Stimulated activated CD8-positive, alpha-beta memory T cell treated with anti-CD3 and anti-CD28 coated beads, Interleukin-12 subunit alpha, Interleukin-12 subunit beta, amount 100 ng/mL, for 24 hours (primary cell): ENCODE results near the gene NPHP4.

Experiments
- DNase-seq: peaks from one replicate; pipeline ENCODE4 v3.0.0-alpha.2; 2020; ENCODE audit errors: extremely low read depth

The NPHP4 gene

DNA sequence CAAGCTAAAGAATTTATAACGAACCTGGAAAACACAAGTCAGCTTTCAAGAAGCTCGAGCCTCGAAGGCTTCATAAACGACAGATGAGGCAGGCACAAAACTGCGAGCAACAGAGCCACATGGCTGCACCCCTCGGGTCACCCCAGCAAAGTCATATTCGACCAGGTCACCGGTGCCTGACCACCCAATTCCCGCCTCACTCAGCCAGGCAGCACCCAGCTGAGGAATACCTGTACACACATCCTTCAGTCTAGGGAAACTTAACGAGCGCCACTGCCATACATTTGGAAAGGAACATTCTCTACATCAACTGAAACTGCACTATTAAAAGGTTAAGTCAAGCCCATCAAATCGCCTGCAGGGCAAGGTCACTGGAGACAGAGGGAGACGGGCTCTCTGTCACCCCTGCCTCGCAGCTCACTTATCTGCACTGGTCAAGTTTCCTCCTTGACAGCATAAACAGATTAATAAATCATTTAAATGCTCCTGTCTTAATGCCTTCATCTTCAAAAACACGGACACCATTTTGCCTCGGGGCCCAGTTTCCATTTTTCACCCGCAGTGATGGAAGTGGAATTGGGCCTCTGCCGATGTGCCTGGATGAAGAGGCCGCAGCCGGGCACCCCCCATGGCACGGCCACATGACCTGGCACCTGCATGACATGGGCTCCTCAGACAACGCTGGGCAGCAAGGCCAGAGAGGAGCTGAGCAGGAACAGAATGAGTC lies 20.6 kb downstream of the NPHP4 start:
- DNase-seq: no peak

DNA sequence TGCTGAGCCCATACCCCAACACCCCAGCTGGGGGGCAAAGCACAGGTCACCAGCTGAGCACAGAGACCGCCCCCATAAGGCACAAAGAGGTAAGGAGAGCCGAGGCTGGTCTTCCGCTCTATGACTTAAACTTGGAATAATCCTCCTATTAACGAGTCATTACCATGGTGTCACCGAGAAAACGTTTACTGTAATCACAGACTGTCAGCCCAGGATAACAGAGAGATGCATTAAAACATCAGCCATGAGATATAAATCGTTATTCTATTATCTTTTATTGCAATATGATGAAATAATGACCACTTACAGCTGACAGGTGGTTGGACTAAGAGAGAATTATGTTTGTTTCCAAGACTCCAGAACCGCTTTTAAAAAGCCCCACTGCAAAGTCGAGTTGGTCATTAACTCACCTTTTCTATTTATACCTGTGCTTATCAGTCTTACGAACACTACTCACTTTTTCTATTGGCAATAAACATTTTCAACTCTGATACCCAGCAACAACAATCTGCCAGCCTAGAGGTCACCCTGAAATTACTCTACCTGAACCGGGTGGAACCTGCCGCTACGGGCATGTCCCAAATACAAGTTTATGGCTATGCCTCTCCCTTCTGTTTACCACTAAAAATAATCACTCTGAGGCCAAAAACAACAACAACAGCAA lies 21.5 kb downstream of the NPHP4 start:
- no peak for DNase-seq

DNA sequence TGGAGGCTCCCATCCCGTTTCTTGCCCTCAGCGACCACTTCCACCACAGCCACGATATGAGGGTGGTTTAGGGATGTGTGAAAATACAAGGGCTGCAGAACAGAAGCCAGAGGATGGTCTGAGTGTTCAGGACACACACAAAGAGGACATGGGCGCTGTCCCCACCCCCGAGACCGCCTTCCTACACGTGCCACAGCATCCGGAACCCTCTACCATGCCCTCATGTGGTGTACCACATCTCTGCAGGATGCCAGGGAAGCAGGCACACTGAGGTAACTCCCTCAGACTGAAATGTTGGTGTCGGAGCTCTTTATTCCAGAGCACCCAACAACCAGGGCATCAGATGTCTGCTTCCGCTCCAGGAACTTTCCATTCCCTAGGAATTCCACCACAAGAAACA lies 23.1 kb downstream of the NPHP4 start:
- DNase-seq: no peak

DNA sequence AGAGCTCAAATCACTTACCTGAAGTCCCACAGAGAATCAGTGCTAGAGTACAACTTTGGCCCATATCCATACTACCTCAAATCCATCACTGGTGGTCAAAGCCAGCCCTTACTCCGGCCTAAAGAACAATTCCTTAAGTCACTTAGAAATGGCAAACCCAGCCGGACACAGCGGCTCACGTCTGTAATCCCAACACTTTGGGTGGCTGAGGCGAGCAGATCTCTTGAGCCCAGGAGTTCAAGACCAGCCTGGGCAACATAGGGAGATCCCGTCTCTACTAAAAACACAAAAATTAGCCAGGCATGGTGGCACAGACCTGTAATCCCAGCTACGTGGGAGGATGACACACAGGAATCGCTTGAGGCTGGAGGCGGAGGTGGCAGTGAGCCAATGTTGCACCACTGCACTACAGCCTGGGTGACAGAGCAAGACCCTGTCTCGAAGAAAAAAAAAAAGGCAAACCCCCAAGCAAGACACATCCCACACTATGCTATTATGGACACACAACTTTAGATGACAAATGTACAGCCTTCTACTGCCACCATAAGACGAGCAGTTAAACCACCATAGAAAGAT lies 24.0 kb downstream of the NPHP4 start:
- no peak for DNase-seq

DNA sequence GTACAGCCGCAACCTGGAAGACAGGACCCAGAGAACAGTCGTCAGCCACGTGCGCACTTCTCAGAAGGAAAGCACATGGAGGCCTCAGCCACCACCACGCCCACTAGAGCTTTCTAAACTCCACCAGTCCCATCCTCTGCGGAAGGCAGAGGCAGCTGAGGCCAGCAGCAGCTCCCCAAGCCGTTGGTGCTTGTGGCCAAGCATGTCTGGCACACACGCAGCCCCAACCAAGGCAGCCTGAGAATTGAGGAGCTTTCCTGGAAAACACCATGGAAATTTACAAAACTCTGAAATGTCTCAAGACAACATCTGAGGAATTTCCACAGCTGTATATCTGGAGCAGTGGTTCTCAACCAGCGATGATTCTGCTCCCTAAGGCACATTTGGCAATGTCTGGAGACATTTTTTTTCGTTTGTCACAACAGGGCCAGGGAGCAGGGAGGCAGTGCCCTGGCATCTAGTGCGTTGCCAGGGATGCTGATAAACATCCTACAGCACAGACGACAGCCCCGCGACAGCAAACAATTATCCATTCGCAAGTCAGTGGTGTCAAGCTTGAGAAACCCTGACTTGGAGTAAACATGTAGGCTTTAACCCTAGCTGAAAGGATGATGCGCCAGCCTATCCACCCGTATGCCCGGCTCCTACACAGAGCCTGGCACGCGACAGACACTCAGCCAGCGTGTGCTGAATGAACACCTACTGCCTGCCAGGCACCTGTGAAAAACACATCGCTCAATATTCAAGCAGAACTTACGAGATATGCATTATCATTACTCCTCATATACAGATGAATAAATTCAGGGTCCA lies 24.7 kb downstream of the NPHP4 start:
- no peak for DNase-seq

DNA sequence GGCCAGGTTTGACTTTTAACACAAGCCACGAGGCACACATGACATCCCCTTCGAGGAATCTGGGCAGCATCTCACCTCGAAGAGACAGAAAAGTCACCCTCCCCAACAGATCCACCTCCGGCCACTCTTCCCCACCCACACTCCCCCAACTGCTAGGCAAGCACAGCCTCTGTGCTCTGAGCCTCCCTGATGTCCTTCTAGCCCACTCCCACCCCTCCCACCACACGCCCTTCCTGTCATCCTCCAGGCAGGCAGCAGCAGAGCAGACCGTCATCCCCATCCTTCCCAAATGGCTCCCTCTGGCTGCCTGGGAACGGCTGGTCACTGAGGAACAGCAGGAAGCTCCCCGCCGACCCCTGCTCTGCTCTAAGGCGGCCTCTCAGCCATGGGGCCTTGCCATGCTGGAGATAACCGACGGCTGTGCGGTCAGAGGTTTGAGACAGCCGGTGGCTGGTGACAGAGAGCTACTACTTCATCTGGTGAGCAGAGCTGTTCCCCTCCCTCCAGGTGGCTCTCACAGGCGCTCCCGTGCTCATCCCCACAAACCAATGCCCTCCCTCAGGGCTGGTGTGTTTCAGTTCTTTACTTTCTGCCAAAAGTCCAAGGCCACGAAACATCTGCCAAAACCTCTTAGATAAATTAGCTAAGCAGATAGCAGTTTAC lies 25.6 kb downstream of the NPHP4 start:
- no peak for DNase-seq

DNA sequence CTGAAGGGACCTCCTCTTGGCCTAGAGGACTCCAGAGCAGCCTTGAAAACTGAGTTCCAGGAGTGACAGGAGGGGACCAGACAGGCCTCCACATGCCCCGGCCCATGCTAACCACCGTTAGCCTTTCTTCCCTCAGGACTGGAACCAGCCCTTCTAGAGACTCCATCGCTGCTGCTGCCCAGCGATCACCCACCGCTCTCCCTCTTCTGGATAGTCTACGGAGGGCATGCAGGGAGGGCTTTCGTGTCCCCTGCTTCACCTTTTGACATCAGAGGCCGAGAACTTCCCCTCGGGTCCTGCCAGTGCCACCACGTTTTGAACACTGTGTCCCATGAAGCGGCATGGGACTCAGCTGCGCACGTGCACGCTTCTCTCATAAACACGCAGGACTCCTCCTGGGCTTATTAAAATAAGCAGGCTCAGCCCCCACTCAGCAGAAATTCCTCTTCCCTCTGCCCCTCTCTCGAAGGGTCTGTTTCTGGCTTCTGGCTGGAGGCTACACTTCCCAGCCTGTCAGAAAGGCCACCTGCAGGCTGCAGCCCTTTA lies 26.6 kb downstream of the NPHP4 start:
- DNase-seq: no peak

DNA sequence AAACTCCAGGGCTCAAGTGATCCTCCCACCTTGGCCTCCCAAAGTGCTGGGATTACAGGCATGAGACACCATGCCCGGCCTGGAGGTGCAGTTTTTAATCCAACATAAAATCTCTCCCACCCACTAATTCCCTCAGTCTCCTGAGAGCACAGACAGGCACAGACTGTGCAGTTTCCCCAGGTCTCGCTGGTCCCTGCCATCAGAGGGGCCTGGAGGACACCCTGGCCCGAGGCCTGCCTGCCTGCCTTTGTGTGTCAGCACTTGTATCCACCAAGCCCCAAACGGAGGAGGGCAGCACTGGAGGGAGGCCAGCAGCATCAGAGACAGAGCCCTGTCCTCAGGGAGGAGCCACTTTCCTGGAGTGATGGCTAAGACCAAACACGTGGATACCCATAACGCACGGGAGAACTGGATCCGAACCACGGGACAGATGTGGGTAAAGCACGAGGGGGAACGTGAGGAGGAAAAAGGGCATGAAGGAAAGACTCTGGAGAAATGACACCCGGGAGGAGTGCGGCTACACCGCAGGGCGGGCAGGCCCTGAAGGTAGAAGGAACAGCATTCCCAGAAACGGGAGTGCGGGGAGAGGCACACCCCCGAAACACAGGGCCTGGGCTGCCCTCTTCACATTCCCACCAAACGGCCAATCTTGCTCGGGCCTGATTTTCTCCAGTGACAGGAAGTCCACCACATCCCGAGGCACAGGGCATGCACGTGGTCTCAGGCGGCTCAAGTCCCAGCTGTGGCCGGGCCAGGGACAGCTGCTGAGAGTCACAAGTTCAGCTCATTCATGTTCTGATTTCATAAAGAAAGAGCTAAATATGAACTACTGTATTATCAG lies 29.7 kb downstream of the NPHP4 start:
- no peak for DNase-seq

DNA sequence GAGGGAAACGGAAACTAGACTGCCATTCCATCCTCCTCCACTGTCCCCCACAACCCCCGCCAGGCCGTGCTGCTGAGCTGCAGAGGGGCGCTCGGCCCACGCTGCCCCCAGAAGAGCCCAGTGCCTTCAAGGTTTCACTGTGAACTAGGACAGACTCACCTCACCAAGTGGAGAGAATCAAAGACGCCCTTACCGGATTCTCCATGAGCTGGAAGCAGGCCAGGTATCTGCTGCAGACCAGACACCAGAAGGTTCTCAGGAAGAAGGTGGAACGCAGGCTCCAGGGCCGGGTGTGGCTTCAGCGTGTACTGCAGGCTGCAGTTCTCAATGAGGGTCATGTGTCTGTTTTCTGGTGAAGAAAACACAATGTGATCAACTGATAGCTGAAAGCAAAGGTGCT lies 30.6 kb downstream of the NPHP4 start:
- no peak for DNase-seq

DNA sequence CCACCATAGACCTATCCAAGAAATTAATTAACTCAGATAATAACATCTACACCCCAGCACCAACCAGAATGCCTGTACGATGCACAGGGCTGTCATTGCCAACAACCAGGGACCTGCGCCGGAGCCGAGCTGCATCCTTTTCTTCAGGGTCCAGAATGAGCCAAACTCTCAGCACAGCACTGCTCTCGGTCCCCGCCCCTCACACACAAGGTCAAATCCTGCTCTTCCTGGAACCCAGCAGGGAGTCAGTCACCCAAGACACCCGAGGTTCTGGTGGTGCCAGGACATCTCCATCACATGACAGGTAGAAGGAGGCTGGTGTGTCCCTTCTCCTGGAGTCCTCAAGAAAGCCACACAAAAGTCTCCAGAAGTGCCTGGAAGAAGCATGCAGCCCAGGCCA lies 31.9 kb downstream of the NPHP4 start:
- no peak for DNase-seq

DNA sequence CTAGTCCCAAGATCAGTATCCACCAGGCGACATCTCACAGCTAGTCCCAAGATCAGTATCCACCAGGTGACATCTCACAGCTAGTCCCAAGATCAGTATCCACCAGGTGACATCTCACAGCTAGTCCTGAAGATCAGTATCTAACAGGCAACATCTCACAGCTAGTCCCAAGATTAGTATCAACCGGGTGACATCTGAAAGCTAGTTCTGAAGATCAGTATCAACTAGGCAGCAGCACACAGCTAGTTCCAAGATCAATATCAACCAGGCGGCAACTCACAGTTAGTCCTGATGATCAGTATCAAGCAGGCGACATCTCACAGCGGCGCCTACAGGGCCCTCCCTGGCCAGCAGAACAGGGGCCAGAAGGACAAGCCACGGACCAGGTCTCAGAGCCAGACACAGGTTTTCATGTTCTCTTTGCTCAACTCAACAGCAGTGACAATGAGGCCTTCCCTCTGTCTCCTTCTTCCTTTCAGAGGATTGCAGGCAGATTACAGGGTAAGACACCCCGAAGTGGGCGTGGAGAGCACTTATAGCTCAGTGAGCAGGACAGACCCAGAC lies 32.5 kb downstream of the NPHP4 start:
- DNase-seq: no peak

DNA sequence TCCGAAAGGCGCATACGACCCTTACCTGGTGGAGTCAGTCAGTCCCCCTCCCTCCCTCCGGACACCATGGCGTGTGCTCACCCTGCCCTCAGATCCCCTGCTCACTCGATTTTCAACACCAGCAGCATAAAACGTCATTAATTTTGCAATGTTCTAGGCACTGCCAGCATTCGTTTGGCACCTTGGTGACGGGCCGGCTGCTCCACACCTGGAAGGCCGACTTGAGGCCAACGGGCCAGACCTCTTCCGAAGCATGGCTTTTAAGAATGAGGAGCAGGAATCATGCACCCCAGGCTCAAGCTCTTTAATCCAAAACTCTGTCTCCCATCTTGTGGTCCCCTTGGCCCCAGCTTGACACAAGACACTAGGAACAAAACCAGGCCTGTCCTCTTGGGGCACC lies 33.1 kb downstream of the NPHP4 start:
- DNase-seq: no peak

DNA sequence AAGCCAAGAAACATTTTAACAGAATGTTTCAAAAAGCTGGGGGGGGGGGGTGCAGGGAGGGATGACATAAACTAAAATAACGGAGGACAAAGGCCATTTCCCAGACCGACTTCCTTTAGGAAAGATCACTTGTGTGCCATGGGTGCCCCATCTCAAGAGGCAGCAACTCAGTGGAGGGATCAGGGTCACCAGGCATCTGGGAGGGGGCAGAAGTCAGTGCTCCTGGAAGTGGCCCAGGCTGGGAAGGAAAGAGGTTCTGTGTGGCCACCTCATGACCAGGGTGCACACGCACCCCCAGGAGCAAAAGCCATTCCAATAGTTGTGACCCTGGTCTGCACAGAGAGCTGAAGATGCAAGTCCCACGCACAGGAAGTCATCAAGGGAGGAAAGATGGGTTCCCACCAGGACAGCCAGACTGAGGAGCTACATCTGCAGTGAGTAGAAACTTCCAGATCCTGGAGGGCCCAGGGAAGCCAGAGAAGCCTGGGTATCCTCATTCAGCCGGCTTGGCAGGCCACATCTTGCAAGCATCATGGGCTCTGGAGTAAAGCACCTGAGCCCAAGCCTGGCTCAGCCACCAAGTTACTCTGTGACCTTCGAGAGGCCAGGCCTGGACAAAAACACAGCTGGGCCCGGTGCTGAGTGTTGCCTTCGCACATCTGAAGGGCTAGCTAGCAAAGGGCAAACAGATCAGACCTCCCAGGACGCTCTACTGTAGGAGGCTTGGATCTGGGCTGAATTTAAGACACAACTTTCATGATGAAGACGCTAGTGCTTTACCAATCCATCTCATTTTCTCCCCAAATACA lies 36.0 kb downstream of the NPHP4 start:
- no peak for DNase-seq

DNA sequence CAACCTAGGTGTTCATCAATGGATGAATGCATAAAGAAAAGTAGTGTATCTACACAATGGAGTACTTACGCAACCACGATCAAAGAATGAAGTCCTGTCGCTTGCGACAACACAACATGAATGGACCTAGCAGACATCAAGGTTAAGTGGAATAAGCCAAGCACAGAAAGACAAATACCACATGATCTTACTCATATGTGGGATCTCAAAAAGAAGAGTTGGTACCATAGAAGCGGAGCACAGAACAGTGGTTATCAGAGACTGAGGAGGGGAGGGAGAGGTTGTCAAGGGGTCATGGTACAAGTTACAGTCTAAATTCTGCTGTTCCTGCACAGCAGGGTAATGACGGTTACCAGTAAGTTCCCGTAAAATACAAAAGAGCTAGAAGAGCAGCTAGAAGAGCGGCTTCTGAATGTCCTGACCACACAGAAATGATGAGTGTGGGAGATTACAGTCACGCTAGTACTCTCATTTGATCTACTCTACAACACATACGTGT lies 36.7 kb downstream of the NPHP4 start:
- DNase-seq: no peak

DNA sequence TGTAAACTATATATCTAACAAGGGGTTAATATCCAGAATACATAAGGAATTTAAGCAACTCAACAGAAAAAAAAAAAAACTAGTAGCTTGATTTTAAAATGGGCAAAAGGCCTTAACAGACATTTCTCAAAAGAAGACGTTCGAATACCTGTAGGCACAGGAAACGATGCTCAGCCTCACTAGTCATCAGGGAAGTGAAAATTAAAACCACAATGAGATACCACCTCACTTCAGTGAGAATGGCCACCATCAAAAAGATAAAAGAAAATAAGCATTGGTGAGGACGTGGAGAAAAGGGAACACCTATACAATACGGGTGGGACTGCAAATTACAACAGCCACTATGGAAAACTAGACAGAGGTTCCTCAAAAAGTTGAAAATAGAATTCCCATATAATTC lies 37.3 kb downstream of the NPHP4 start:
- no peak for DNase-seq

DNA sequence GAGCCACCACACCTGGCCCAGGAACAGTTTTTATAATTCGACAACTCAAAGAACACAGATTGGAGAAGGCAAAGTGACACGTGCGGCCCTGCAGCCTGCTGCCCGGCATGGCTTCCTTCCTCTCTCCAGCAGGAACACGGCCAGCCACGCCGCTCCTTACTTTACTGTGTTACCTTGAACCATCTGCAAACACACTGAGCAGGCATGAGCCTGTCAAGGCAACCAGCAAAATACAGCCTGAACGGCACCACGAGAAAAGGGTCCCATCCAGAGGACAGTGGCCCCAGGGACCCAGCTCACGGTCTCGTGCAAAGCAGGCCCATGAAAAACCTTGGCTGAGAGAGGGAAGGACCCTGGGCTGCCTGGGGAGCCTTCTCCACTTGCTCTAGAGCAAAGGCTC lies 38.8 kb downstream of the NPHP4 start:
- DNase-seq: no peak

DNA sequence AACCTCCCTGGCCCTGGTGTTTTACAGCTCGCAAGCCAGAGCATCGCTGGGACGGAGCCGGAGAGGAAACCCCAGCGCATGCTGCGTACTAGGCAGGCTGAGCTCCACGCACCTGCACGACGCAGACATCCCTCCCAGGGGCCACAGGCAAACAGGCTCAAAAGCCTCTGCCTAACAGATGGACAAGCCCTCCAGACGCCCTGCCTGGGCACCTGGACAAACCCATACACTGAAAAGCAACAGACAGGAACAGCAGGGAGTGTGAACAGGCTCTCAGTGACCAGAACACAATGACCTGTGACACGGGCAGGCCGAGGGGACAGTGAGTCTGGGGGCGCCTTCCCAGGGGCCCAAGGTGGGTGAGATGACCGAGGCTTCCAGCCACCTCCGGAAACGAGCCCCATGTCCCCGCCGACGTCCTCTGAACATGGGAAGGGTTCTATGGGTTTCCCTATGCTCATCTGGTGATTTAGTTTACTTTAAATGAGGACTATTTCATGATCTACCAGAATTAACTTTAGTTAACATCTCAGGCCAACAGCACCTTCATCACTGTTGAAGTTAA lies 40.3 kb downstream of the NPHP4 start:
- DNase-seq: no peak

DNA sequence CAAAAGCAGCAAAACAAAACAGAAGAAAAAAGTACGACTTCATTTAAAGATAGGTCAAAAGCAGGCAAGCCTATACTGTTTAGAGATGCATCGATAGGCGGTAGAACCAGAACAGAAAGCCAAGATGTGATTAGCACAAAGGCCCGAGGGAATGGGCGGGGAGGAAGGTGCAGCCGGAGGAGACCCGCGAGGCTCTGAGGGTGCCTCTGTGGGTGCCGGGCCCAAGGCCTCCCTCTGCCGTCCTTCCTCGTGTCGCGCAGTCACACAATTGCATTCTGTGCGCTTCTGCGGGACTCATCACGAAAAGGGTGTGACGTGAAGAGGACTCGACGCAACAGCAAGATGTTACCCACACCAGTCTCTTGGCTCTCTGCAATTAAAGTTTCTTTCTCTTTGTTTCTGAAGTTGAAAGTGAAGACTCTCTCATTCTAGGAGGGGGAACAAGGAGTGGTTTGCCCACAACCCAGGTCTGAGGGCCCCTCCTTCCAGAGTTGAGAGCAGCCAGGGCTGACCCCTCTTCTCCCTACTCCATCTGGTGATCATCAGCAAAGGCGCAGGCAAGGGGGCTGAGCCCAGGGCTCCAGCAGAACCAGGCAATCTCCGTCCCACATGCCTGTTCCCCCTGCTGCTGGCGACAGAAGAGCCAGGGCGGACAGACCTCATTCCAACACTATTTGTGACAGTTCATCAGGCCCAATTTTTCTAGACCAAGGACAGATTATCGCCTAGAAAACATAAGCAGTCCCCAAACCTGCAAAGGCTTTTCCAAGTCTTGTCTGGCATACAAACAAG lies 41.0 kb downstream of the NPHP4 start:
- DNase-seq: no peak
